Measurements from ENCODE around the gene PAX1. TPM values are rescaled to one million over a fixed set of nuclear protein-coding genes. Genes with fewer than 3 reads are reported as not detected.

PAX1 gene
- total RNA-seq, 2 donors from 2014 or later: not detected

DNA sequence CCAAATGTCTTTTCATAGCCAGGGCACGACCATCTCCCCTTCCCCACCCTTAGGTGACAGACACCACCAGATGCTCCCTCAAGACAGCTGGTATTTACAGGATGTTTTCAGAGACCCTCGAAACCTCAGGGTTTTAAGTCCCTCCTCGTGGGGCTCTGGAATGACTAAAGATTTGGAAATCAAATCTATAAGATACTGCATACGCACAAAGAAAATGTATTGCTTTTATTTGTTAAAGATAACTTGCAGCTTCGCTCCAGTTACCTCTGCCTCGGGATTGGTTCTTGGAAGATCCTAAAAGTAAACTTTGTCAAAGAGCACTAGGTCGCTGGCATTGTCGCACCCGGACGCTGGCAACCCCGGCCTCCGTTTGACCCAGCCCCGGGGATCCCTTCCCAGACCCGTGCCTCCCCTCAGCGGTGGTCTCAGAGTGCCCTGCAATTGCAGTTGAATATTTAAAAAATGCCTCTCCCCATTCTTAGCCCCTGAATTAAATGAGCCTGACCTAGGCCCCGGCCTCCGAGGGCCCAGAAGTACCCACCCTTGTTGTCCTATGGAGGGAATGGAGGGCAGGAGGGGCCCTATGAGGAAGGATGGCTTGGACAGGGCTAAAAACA is 7.1 kb downstream of the PAX1 start:
- Histone ChIP-seq H3K27me3 (peaks cover 56% of the 10 kb centered on the region), H3K4me1 (no peaks in the 10 kb centered on the region), H3K36me3 (no peaks in the 10 kb centered on the region), H3K27ac (no peak overlapping the region), H3K9ac (ENCODE audit: low read depth in 2 of 2, low read length in 2 of 2) (no peak overlapping the region), H3K4me3 (no peak overlapping the region), H3K9me3 (no peaks in the 10 kb centered on the region)
- no peak for DNase-seq
- intact Hi-C loops (cut with DNase I): no loop called here
- TF ChIP-seq, protein P1, sequence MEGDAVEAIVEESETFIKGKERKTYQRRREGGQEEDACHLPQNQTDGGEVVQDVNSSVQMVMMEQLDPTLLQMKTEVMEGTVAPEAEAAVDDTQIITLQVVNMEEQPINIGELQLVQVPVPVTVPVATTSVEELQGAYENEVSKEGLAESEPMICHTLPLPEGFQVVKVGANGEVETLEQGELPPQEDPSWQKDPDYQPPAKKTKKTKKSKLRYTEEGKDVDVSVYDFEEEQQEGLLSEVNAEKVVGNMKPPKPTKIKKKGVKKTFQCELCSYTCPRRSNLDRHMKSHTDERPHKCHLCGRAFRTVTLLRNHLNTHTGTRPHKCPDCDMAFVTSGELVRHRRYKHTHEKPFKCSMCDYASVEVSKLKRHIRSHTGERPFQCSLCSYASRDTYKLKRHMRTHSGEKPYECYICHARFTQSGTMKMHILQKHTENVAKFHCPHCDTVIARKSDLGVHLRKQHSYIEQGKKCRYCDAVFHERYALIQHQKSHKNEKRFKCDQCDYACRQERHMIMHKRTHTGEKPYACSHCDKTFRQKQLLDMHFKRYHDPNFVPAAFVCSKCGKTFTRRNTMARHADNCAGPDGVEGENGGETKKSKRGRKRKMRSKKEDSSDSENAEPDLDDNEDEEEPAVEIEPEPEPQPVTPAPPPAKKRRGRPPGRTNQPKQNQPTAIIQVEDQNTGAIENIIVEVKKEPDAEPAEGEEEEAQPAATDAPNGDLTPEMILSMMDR (IDR thresholded peaks at IDR 0.05): no peak

DNA sequence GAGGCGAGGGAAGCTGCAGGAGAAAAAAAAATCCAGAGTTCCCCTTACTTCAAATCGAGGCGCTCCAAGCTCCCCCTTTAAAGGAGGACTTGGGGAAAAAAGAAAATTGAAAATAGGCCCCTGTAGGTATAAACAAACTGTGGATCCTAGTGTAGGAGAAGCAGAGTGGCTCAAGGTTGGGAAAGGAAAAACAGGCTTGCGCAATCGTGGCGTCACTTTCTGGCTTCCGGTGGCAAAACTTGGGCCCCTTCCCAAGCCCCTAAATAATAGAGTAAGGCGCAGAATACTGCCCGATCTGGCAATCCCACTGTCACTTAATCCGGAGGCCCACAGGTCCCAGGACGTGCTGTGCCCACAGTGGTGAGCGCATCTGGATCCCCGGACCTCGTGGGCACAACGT is 8.0 kb downstream of the PAX1 start:
- Histone ChIP-seq H3K9ac (ENCODE audit: low read depth in 2 of 2, low read length in 2 of 2) (no peak overlapping the region), H3K4me1 (no peaks in the 10 kb centered on the region), H3K36me3 (no peaks in the 10 kb centered on the region), H3K9me3 (no peaks in the 10 kb centered on the region), H3K27ac (no peak overlapping the region), H3K4me3 (no peak overlapping the region), H3K27me3 (peaks cover 47% of the 10 kb centered on the region)
- intact Hi-C loops (cut with DNase I): no loop called here
- no peak for DNase-seq
- TF ChIP-seq, protein P1 (IDR thresholded peaks at IDR 0.05): no peak

DNA sequence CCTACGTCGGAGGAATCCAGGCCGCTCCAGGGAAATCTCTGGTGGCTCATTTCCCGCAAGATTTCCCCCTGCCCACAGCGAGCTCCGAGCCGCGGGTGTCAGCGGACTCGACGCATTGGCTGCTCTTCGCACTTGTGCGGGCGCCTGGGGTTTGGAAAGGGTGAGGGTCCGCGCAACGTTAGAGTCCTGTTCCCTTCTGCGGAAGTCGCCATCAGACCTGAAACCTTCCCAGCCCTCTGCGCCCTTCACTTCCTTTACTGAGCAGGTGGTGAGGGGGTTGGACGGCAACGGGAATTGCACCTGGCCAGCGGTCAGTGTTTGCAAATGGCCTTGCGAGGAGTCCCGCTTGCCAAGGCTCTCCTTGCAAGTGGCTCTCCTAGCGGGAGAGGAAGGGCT is 8.4 kb downstream of the PAX1 start:
- no peaks in the 10 kb centered on the region for H3K36me3 ChIP-seq
- no peak overlapping the region for H3K4me3 ChIP-seq
- intact Hi-C loops (cut with DNase I): no loop called here
- H3K9ac ChIP-seq (ENCODE audit: low read depth in 2 of 2, low read length in 2 of 2): no peak overlapping the region
- DNase-seq: no peak
- H3K27me3 ChIP-seq: peaks cover 43% of the 10 kb centered on the region
- no peaks in the 10 kb centered on the region for H3K4me1 ChIP-seq
- TF ChIP-seq, protein P1 (IDR thresholded peaks at IDR 0.05): no peak
- H3K27ac ChIP-seq: no peak overlapping the region
- H3K9me3 ChIP-seq: no peaks in the 10 kb centered on the region

DNA sequence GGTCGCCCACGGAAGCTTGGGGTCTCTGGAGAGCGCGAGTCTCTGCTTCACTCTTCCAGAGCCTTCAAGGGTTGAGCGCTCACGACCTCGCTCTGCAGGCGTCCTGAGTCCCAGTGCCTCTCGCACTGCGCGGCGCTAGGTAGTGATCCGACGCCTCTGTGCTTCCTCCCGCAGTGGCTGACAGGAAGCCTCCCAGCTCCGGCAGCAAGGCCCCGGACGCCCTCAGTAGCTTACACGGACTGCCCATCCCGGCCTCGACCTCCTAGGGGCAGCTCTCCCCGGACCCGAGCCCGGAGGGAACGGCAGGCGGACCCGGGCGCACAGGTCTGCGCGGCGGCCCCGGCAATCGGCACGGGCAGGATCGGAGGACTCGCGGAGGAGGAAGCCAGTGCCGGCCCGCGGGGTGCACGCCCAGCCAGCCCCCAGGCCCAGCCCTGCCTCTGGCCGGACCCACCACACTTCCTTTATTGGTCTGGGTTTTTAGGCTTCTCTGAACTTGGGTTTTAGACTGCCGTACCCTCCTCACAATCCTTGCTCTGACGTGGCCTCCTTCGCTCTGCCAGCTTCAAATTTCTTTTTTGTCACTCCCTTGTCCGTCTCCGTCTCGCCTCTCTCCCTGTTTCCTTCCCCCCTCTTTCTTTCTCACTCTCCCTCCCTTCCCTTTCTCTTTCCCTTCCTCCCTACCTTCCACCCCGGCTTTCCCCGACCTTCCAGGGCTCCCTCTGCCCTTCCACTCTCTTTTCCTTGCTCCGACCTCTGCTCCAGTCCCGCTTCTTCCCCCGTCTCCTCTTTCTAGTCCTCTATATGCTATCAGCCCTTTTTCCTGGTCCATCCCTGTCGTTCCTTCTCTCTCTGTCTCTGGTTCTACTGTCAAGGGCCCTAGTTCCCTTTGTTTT is 9.1 kb downstream of the PAX1 start:
- Histone ChIP-seq H3K4me3 (no peak overlapping the region), H3K27ac (no peak overlapping the region), H3K36me3 (no peaks in the 10 kb centered on the region), H3K27me3 (peaks cover 39% of the 10 kb centered on the region), H3K4me1 (no peaks in the 10 kb centered on the region), H3K9ac (ENCODE audit: low read depth in 2 of 2, low read length in 2 of 2) (no peak overlapping the region), H3K9me3 (no peaks in the 10 kb centered on the region)
- TF ChIP-seq, protein P1 (IDR thresholded peaks at IDR 0.05): no peak
- intact Hi-C loops (cut with DNase I): loop anchor here (5.0 kb wide), 1 partner anchor 598 kb away; no protein-coding TSS in a partner anchor
- DNase-seq: no peak

DNA sequence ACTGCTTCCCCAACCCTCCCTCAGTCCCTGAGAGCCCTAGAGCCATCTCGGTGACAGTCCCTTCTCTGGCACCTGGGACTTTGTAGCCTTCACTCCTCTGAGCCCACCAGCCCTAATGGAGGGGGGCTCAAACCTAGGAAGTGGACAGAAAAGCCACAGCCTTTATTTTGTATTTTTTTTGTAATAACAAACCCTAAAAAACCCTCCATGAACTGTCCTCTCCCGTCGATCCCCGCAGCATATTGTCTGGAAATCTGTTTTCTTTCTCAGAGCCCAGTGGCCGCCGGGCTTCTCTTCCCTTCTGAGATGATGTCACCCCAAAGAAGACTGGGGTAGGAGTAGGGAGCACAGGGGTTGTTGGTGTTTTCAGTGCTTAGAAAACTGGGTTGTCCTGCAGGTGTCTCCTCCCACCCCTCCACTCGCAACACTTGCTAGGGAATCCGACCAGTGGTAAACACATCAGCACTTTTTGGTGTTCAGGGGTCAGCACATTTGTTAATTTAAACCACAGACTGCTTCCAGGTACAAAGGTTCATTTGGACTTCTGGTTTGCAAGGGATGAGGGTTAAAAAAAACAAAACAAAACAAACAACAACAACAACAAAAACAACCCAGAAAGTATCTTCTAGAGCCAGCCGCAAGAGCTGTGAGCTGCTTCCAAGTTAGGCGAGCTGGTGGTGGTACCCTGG is 9.9 kb downstream of the PAX1 start:
- Histone ChIP-seq H3K4me3 (no peak overlapping the region), H3K27me3 (peaks cover 38% of the 10 kb centered on the region), H3K27ac (no peak overlapping the region), H3K36me3 (no peaks in the 10 kb centered on the region), H3K9me3 (no peaks in the 10 kb centered on the region), H3K4me1 (no peaks in the 10 kb centered on the region), H3K9ac (ENCODE audit: low read depth in 2 of 2, low read length in 2 of 2) (no peak overlapping the region)
- no peak for DNase-seq
- intact Hi-C loops (cut with DNase I): loop anchor here (5.0 kb wide), 1 partner anchor 597 kb away; no protein-coding TSS in a partner anchor
- TF ChIP-seq, protein P1 (IDR thresholded peaks at IDR 0.05): no peak

Measured in colonic mucosa (tissue), 4 donors.